HL-60 (cell line): ENCODE results near the gene FBXO48.

Source experiments
- CTCF ChIP-seq: IDR thresholded peaks from one replicate; pipeline ENCODE4 v1.5.1; 2011; ENCODE audit warnings: low read length, control low read depth, inconsistent platforms; ENCODE audit not compliant: insufficient read depth
- POLR2AphosphoS5 ChIP-seq: IDR thresholded peaks from 2 replicates; pipeline ENCODE4 v1.6.1; 2012; ENCODE audit warnings: low read depth
- TF ChIP-seq, protein P1 (sequence below): IDR thresholded peaks from 2 replicates; pipeline ENCODE4 v1.6.1; 2012; ENCODE audit warnings: low read depth; ENCODE audit not compliant: insufficient replicate concordance

- TF ChIP-seq CTCF: no peak
- TF ChIP-seq, protein P1, sequence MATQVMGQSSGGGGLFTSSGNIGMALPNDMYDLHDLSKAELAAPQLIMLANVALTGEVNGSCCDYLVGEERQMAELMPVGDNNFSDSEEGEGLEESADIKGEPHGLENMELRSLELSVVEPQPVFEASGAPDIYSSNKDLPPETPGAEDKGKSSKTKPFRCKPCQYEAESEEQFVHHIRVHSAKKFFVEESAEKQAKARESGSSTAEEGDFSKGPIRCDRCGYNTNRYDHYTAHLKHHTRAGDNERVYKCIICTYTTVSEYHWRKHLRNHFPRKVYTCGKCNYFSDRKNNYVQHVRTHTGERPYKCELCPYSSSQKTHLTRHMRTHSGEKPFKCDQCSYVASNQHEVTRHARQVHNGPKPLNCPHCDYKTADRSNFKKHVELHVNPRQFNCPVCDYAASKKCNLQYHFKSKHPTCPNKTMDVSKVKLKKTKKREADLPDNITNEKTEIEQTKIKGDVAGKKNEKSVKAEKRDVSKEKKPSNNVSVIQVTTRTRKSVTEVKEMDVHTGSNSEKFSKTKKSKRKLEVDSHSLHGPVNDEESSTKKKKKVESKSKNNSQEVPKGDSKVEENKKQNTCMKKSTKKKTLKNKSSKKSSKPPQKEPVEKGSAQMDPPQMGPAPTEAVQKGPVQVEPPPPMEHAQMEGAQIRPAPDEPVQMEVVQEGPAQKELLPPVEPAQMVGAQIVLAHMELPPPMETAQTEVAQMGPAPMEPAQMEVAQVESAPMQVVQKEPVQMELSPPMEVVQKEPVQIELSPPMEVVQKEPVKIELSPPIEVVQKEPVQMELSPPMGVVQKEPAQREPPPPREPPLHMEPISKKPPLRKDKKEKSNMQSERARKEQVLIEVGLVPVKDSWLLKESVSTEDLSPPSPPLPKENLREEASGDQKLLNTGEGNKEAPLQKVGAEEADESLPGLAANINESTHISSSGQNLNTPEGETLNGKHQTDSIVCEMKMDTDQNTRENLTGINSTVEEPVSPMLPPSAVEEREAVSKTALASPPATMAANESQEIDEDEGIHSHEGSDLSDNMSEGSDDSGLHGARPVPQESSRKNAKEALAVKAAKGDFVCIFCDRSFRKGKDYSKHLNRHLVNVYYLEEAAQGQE: no peak
- no peak for TF ChIP-seq POLR2AphosphoS5
These were observed 41.6 kb downstream of the FBXO48 start for GRCh38 chr2:68425503-68425902.
